ENCODE measurements around the gene SERPINB10.

Gene SERPINB10

DNA sequence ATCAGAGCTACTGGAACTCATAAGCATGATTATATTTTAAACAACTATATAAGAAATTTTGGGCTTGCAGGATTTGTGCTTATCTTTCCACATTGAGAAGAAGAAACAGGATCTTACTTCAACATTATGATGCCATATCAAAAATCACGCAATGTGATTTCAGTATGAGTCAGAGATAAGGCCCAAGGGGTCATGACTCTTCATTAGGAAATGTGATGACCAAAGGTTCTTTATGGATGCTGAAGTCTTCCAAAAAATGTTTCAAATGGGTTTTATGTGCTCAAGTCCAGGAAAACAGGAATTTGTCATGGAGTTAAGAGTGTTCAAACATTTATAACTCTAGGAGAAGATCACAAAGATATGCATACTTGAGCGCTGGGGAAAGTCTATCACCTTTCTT is 28.0 kb upstream of the SERPINB10 start:
- Histone ChIP-seq H3K27me3 (no peaks in the 10 kb centered on the region), H3K4me3 (ENCODE audit: low read depth, low read length) (no peak overlapping the region), H3K9me3 (no peaks in the 10 kb centered on the region), H3K36me3 (no peaks in the 10 kb centered on the region), H3K4me1 (no peaks in the 10 kb centered on the region)
- no peak for DNase-seq
- TF ChIP-seq, protein P1, sequence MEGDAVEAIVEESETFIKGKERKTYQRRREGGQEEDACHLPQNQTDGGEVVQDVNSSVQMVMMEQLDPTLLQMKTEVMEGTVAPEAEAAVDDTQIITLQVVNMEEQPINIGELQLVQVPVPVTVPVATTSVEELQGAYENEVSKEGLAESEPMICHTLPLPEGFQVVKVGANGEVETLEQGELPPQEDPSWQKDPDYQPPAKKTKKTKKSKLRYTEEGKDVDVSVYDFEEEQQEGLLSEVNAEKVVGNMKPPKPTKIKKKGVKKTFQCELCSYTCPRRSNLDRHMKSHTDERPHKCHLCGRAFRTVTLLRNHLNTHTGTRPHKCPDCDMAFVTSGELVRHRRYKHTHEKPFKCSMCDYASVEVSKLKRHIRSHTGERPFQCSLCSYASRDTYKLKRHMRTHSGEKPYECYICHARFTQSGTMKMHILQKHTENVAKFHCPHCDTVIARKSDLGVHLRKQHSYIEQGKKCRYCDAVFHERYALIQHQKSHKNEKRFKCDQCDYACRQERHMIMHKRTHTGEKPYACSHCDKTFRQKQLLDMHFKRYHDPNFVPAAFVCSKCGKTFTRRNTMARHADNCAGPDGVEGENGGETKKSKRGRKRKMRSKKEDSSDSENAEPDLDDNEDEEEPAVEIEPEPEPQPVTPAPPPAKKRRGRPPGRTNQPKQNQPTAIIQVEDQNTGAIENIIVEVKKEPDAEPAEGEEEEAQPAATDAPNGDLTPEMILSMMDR (IDR thresholded peaks at IDR 0.05; ENCODE audit: low read depth, low read length): no peak

DNA sequence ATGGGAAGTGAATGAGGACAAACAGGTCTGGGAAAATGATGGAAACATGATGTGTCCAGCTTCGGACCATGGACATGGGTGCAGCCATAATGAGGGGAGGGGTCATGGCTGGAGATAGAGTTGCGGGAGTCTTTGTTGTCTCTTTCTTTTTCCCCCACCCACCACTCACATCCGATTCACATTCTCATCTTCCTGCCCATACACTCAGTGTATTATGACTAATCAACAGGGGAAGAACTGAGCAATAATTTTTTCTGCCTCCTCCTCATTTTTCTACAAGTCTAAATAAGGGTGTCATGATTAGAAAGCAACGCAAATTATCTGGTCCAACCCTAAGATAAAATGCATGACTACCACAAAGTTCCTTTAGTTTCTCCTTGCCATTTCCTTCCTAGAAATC is 25.9 kb upstream of the SERPINB10 start:
- Histone ChIP-seq H3K4me3 (ENCODE audit: low read depth, low read length) (no peak overlapping the region), H3K36me3 (no peaks in the 10 kb centered on the region), H3K27me3 (no peaks in the 10 kb centered on the region), H3K4me1 (no peaks in the 10 kb centered on the region), H3K9me3 (no peaks in the 10 kb centered on the region)
- DNase-seq: no peak
- TF ChIP-seq, protein P1 (IDR thresholded peaks at IDR 0.05; ENCODE audit: low read depth, low read length): no peak

DNA sequence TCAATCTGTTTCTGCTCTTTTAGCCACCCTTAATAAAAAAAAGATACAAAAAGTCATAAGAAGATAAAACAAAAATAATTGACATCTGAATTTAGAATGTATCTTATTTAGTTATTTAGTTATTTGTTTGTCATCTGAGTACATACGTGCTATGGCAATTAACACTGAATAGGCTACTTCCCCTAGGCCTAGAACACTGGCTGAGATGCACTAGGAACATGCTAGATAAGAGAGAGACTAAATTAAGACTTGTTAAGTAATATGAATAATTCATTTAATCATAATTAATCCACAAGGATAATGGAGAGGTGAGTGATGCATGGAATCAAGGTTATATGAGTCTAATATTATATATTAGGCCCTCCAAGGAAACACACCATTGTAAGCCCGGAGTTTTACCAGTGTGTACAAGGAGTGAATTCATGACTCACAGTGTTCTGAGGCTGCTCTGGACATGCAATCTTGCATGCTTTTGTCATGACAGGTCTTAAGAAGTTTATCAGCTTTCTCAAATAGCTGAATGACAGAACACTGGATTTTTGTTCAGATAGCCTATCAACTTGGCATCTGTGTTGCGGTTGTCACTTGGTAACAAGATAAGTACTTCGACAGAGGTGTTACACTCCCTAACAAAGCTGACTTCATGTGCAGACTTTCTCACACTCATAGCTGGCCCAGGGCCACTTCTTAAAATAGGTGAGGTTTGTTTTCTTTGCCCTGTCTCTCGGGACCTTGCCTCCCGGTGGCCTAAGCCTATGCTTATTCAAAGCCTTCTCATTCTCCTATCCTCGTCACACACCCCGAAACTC is 25.2 kb upstream of the SERPINB10 start:
- no peaks in the 10 kb centered on the region for H3K9me3 ChIP-seq
- DNase-seq: no peak
- no peak overlapping the region for H3K4me3 ChIP-seq (ENCODE audit: low read depth, low read length)
- TF ChIP-seq, protein P1 (IDR thresholded peaks at IDR 0.05; ENCODE audit: low read depth, low read length): no peak
- H3K4me1 ChIP-seq: no peaks in the 10 kb centered on the region
- H3K36me3 ChIP-seq: no peaks in the 10 kb centered on the region
- no peaks in the 10 kb centered on the region for H3K27me3 ChIP-seq

DNA sequence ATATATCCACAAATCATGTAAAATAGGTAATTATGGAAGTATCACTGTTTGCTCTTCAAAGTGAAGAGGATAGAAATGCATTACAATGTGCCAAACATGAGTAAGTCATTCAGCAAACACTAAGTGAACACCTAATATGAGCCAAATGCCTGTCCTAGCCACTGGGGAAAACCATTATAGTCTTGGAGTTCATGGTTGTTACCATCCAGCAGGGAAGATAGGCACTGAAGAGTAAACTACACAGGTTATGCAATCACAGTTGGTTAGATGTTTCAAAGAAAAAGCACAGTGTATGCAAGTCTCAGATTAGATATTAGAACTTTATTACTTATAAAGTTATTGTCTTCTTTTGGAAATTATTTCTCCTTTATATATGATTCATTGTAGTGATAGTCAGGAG is 24.1 kb upstream of the SERPINB10 start:
- no peaks in the 10 kb centered on the region for H3K9me3 ChIP-seq
- H3K4me1 ChIP-seq: no peaks in the 10 kb centered on the region

DNA sequence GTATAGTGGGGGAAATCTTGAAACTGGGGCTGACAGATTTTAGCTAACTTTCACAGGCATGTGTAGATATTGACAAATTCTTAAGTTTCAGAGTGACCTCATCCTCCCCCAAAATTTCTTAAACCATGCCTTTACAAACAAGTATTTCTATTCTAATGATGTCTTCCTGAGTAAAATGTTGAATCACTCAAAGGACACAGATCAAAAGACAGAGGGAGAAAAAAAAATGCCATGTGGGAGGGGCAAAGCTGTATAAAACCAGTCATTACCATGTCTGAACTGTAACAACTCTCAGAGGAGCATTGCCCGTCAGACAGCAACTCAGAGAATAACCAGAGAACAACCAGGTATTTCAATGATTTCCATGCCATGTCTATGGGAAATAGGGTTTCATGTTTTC is 20.3 kb upstream of the SERPINB10 start, which contains the start of gene SERPINB2:
SERPINB2 (plus strand) TSS at position 282 of the 400 bp plus-strand sequence. CDS start 3,740 bp downstream, outside the sequence.
- no peak within 1 kb of the TSS for H3K4me3 ChIP-seq (ENCODE audit: low read depth, low read length)
- no peak for DNase-seq
- TF ChIP-seq, protein P1 (IDR thresholded peaks at IDR 0.05; ENCODE audit: low read depth, low read length): no peak

More for the DNA sequence above, 24.1 kb upstream of the SERPINB10 start:
- Histone ChIP-seq H3K4me3 (ENCODE audit: low read depth, low read length) (no peak overlapping the region), H3K36me3 (no peaks in the 10 kb centered on the region), H3K27me3 (no peaks in the 10 kb centered on the region)
- no peak for DNase-seq
- TF ChIP-seq, protein P1 (IDR thresholded peaks at IDR 0.05; ENCODE audit: low read depth, low read length): no peak

DNA sequence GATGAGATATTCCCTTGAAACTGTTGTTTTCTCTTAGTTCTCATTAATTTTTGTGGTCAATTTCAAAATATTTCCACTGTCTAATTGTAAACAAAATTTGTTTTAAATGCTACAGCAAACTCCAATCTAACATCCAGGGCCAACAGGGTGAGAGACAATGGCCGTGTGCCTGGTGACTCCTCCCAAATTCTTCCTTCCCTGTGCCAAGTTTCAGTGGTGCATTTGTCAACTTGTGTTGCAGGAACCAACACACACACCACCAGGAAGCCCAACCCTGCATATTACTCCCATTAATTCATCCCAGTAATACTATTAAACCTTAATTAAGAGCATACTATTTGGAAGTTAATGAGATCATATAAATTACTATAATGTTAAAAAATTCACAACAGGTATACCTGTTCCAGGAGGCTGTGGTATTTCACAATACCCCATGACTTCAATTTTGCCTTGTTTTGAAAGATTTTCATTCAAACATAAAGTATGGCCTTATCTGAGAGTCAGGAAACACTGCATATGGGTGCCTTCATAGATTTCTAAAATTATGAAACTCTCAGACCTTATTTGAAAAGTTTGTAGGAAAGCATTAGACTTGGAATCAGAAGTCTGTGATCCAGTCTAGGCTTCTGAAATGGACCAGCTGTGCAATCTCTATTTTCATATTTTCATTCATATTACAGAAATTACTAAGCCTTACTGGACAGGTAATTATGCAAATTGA is 19.1 kb upstream of the SERPINB10 start:
- Histone ChIP-seq H3K36me3 (no peaks in the 10 kb centered on the region), H3K4me1 (no peaks in the 10 kb centered on the region), H3K9me3 (no peaks in the 10 kb centered on the region), H3K27me3 (no peaks in the 10 kb centered on the region), H3K4me3 (ENCODE audit: low read depth, low read length) (no peak overlapping the region)
- TF ChIP-seq, protein P1 (IDR thresholded peaks at IDR 0.05; ENCODE audit: low read depth, low read length): no peak
- no peak for DNase-seq

More for the DNA sequence above, 20.3 kb upstream of the SERPINB10 start, which contains the start of gene SERPINB2:
- H3K27me3 ChIP-seq: no peaks in the 10 kb centered on the region
- no peaks in the 10 kb centered on the region for H3K4me1 ChIP-seq
- H3K9me3 ChIP-seq: no peaks in the 10 kb centered on the region
- H3K36me3 ChIP-seq: no peaks in the 10 kb centered on the region

Measured in BE2C (cell line).